ENCODE measurements around the gene FGD2. TPM values are rescaled to one million over a fixed set of nuclear protein-coding genes. Genes with fewer than 3 reads are reported as not detected.

FGD2 gene
- total and polyA plus RNA-seq, 2 of the 8 experiments (the other 6 are each of a cell fraction or from before 2014, with no cell fraction given): 0.12 to 0.32 TPM

GRCh38 chr6:36984581-36985416 is 20.7 kb upstream of the FGD2 start (continued):
- TF ChIP-seq NRF1 (IDR thresholded peaks at IDR 0.05; ENCODE audit: low read depth, low read length) (no peak), MAFK (IDR thresholded peaks at IDR 0.05; ENCODE audit: low read depth, low read length) (no peak), CHD2 (IDR thresholded peaks at IDR 0.05; ENCODE audit: low read length) (peak; percentile 42; the same call in 1 of the 2 replicates), SIN3A (conservative IDR thresholded peaks at IDR 0.05 in 1 of 2, IDR thresholded peaks at IDR 0.05 in 1 of 2; ENCODE audit: low read depth in 1 of 2, low read length in 2 of 2) (peak; percentile 34 to 84; a peak in 2 of 4 replicates), SRF (IDR thresholded peaks at IDR 0.05; ENCODE audit: low read depth, low read length) (no peak), POLR2AphosphoS5 (IDR thresholded peaks at IDR 0.05; ENCODE audit: low read depth, low read length) (no peak), JUND (IDR thresholded peaks at IDR 0.05; ENCODE audit: low read length) (0 out of 2 replicates have a peak, but pooled peaks have one; percentile 4), PHF8 (conservative IDR thresholded peaks at IDR 0.05; ENCODE audit: low read depth, low read length) (no peak), SP4 (IDR thresholded peaks at IDR 0.05; ENCODE audit: low read length) (no peak), JUN (IDR thresholded peaks at IDR 0.05; ENCODE audit: low read depth, low read length) (no peak)
- TF ChIP-seq, protein P1, sequence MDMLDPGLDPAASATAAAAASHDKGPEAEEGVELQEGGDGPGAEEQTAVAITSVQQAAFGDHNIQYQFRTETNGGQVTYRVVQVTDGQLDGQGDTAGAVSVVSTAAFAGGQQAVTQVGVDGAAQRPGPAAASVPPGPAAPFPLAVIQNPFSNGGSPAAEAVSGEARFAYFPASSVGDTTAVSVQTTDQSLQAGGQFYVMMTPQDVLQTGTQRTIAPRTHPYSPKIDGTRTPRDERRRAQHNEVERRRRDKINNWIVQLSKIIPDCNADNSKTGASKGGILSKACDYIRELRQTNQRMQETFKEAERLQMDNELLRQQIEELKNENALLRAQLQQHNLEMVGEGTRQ (IDR thresholded peaks at IDR 0.05; ENCODE audit: low read length): no peak

Measured in H1 (cell line).